HepG2 (cell line): ENCODE data around the gene EIF5A. TPM values are rescaled to one million over a fixed set of nuclear protein-coding genes. Genes with fewer than 3 reads are reported as not detected.

ENCODE experiments used
- ARNT ChIP-seq: fragments of 450-650 bp; IDR thresholded peaks from 2 replicates; pipeline ENCODE4 v1.6.1; 2017
- ATF1 ChIP-seq: IDR thresholded peaks from 2 replicates; pipeline ENCODE4 v1.6.1; 2016; ENCODE audit warnings: mild to moderate bottlenecking, control low read depth
- BHLHE40 ChIP-seq: IDR thresholded peaks from 2 replicates; pipeline ENCODE4 v1.6.1; 2011; ENCODE audit warnings: low read length, improper control_type of control experiment
- E2F5 ChIP-seq: sonication (generic); formaldehyde crosslinking; conservative IDR thresholded peaks from 2 replicates; pipeline ENCODE4 v1.4.0; 2020; ENCODE audit warnings: missing genetic modification reagents
- ERF ChIP-seq: IDR thresholded peaks from 2 replicates; pipeline ENCODE4 v1.6.1; 2018; ENCODE audit warnings: missing biosample characterization, missing genetic modification reagents
- ESRRA ChIP-seq: sonication (generic); formaldehyde crosslinking; IDR thresholded peaks from 2 replicates; pipeline ENCODE4 v1.5.1; 2020; ENCODE audit warnings: mild to moderate bottlenecking, low read depth, missing genetic modification reagents
- EZH2 ChIP-seq: conservative IDR thresholded peaks from 2 replicates; pipeline ENCODE4 v1.6.1; 2012; ENCODE audit warnings: mild to moderate bottlenecking, low read depth, low read length, moderate library complexity
- HIC2 ChIP-seq: sonication (generic); formaldehyde crosslinking; IDR thresholded peaks from 2 replicates; pipeline ENCODE4 v1.9.0; 2022; ENCODE audit warnings: low read depth, missing genetic modification reagents
- IRF1 ChIP-seq: sonication (generic); formaldehyde crosslinking; IDR thresholded peaks from 2 replicates; pipeline ENCODE4 v1.4.0; 2020; ENCODE audit warnings: low read depth, mild to moderate bottlenecking, missing genetic modification reagents
- KLF9 ChIP-seq: IDR thresholded peaks from 2 replicates; pipeline ENCODE4 v1.6.1; 2016; ENCODE audit warnings: low read depth
- MIER2 ChIP-seq: IDR thresholded peaks from 2 replicates; pipeline ENCODE4 v1.6.1; 2016; ENCODE audit warnings: missing biosample characterization, missing genetic modification reagents
- MXD4 ChIP-seq: IDR thresholded peaks from 2 replicates; pipeline ENCODE4 v1.6.1; 2016; ENCODE audit warnings: mild to moderate bottlenecking, missing biosample characterization, missing genetic modification reagents
- SAFB2 ChIP-seq: sonication (generic); formaldehyde crosslinking; IDR thresholded peaks from 2 replicates; pipeline ENCODE4 v1.5.1; 2020; ENCODE audit warnings: missing genetic modification reagents, low read depth, mild to moderate bottlenecking, borderline replicate concordance
- SSRP1 ChIP-seq: IDR thresholded peaks from 2 replicates; pipeline ENCODE4 v1.6.1; 2016; ENCODE audit warnings: control low read depth
- YY1 ChIP-seq: IDR thresholded peaks from 2 replicates; pipeline ENCODE4 v1.6.1; 2011; ENCODE audit warnings: low read length, low read depth, moderate library complexity, mild to moderate bottlenecking; ENCODE audit not compliant: insufficient read depth, insufficient replicate concordance
- ZFP1 ChIP-seq: IDR thresholded peaks from 2 replicates; pipeline ENCODE4 v1.6.1; 2016
- ZFP37 ChIP-seq: sonication (generic); formaldehyde crosslinking; IDR thresholded peaks from 2 replicates; pipeline ENCODE4 v1.4.0; 2020; ENCODE audit warnings: missing genetic modification reagents, borderline replicate concordance
- ZMYM2 ChIP-seq: sonication (generic); formaldehyde crosslinking; IDR thresholded peaks from 2 replicates; pipeline ENCODE4 v1.8.0; 2022; ENCODE audit warnings: mild to moderate bottlenecking, missing genetic modification reagents
- ZNF230 ChIP-seq: sonication (generic); formaldehyde crosslinking; IDR thresholded peaks from 2 replicates; pipeline ENCODE4 v1.4.0; 2020; ENCODE audit warnings: mild to moderate bottlenecking, missing genetic modification reagents
- ZNF274 ChIP-seq: sonication (generic); formaldehyde crosslinking; IDR thresholded peaks from 2 replicates; pipeline ENCODE4 v1.5.1; 2020; ENCODE audit warnings: mild to moderate bottlenecking, missing genetic modification reagents
- ZNF598 ChIP-seq: sonication (generic); formaldehyde crosslinking; IDR thresholded peaks from 2 replicates; pipeline ENCODE4 v1.5.1; 2020; ENCODE audit warnings: mild to moderate bottlenecking, missing genetic modification reagents, borderline replicate concordance
- polyA plus RNA-seq, 8 experiments: library from polyadenylated mRNA; depleted of rRNA in 3 of 8; stranded (reverse) in 7 of 8; unstranded in 1 of 8; fragments of >200 nt; fragmentation: Illumina TruSeq in 4 of 8; extraction: Trizol in 4 of 8; gene quantifications; 2 replicates each; pipeline versions ENCODE4 v1.2.1 to v1.2.3, GENCODE V29; 2011 to 2016; ENCODE audit warnings: low read depth in 4 of 8, missing spikeins in 1 of 8, mixed read lengths in 1 of 8; ENCODE audit not compliant: insufficient read depth in 1 of 8
- total RNA-seq, 5 experiments: library from RNA; depleted of rRNA; stranded (reverse); fragments of >200 nt; fragmentation: Illumina TruSeq; extraction: Trizol; gene quantifications; 2 replicates each; pipeline ENCODE4 v1.2.3, GENCODE V29; 2016; ENCODE audit warnings: low read depth in 1 of 5
- TF ChIP-seq, protein P1 (sequence below): sonication (generic); formaldehyde crosslinking; IDR thresholded peaks from 2 replicates; pipeline ENCODE4 v1.9.0; 2021; ENCODE audit warnings: mild to moderate bottlenecking, missing genetic modification reagents

The EIF5A gene
- total and polyA plus RNA-seq, 2 of the 13 experiments (the other 11 are each of a cell fraction or from before 2014, with no cell fraction given) = 319 to 337 TPM

GRCh38 chr17:7306911-7307685, at the start of gene EIF5A (continued):
- TF ChIP-seq, protein P1, sequence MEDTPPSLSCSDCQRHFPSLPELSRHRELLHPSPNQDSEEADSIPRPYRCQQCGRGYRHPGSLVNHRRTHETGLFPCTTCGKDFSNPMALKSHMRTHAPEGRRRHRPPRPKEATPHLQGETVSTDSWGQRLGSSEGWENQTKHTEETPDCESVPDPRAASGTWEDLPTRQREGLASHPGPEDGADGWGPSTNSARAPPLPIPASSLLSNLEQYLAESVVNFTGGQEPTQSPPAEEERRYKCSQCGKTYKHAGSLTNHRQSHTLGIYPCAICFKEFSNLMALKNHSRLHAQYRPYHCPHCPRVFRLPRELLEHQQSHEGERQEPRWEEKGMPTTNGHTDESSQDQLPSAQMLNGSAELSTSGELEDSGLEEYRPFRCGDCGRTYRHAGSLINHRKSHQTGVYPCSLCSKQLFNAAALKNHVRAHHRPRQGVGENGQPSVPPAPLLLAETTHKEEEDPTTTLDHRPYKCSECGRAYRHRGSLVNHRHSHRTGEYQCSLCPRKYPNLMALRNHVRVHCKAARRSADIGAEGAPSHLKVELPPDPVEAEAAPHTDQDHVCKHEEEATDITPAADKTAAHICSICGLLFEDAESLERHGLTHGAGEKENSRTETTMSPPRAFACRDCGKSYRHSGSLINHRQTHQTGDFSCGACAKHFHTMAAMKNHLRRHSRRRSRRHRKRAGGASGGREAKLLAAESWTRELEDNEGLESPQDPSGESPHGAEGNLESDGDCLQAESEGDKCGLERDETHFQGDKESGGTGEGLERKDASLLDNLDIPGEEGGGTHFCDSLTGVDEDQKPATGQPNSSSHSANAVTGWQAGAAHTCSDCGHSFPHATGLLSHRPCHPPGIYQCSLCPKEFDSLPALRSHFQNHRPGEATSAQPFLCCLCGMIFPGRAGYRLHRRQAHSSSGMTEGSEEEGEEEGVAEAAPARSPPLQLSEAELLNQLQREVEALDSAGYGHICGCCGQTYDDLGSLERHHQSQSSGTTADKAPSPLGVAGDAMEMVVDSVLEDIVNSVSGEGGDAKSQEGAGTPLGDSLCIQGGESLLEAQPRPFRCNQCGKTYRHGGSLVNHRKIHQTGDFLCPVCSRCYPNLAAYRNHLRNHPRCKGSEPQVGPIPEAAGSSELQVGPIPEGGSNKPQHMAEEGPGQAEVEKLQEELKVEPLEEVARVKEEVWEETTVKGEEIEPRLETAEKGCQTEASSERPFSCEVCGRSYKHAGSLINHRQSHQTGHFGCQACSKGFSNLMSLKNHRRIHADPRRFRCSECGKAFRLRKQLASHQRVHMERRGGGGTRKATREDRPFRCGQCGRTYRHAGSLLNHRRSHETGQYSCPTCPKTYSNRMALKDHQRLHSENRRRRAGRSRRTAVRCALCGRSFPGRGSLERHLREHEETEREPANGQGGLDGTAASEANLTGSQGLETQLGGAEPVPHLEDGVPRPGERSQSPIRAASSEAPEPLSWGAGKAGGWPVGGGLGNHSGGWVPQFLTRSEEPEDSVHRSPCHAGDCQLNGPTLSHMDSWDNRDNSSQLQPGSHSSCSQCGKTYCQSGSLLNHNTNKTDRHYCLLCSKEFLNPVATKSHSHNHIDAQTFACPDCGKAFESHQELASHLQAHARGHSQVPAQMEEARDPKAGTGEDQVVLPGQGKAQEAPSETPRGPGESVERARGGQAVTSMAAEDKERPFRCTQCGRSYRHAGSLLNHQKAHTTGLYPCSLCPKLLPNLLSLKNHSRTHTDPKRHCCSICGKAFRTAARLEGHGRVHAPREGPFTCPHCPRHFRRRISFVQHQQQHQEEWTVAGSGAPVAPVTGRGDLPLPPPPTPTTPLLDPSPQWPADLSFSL (CRISPR knock-in tag) = no peak
- peak; percentile 61 for TF ChIP-seq MXD4
- TF ChIP-seq ZNF230 = no peak
- no peak for TF ChIP-seq EZH2
- no peak for TF ChIP-seq HIC2 (CRISPR knock-in tag)
- TF ChIP-seq ZMYM2 (CRISPR knock-in tag) = no peak; the same call in 1 of the 2 replicates
- TF ChIP-seq SSRP1 = no peak
- TF ChIP-seq KLF9 (CRISPR knock-in tag) = no peak
- peak; percentile 49; the same call in 1 of the 2 replicates for TF ChIP-seq ATF1
- TF ChIP-seq ARNT = no peak
- TF ChIP-seq ZNF274 = 0 out of 2 replicates have a peak, but pooled peaks have one; percentile 61
- TF ChIP-seq E2F5 (CRISPR knock-in tag) = no peak
- peak; percentile 76; the same call in 1 of the 2 replicates for TF ChIP-seq ZNF598 (CRISPR knock-in tag)
- no peak for TF ChIP-seq BHLHE40
- TF ChIP-seq ZFP37 (CRISPR knock-in tag) = no peak
- TF ChIP-seq ZFP1 (CRISPR knock-in tag) = no peak
- TF ChIP-seq ESRRA = 0 out of 2 replicates have a peak, but pooled peaks have one; percentile 58
- no peak for TF ChIP-seq IRF1 (CRISPR knock-in tag)
- no peak for TF ChIP-seq ERF (CRISPR knock-in tag)
- TF ChIP-seq MIER2 (CRISPR knock-in tag) = no peak
- no peak; the same call in 1 of the 2 replicates for TF ChIP-seq SAFB2 (CRISPR knock-in tag)
- TF ChIP-seq YY1 = peak; percentile 81
